ENCODE data around the gene SNAP91. TPM values are rescaled to one million over a fixed set of nuclear protein-coding genes. Genes with fewer than 3 reads are reported as not detected.

SNAP91 gene
- total and polyA plus RNA-seq, 12 donors = 0.19 to 19.5 (median 4.9) TPM

GRCh38 chr6:83717809-83718208, 8.9 kb upstream of the SNAP91 start:
- no peak overlapping the region for H3K27ac ChIP-seq
- WGBS, 2 donors = 79 to 84% methylated on average over 15 of the region's 15 CpGs
- DNase-seq (no peak), ATAC-seq (no peak)
- TF ChIP-seq CTCF (IDR thresholded peaks at IDR 0.05) = no peak
- H3K9me3 ChIP-seq = no peaks in the 10 kb centered on the region
- H3K27me3 ChIP-seq = no peaks in the 10 kb centered on the region
- H3K36me3 ChIP-seq = no peaks in the 10 kb centered on the region
- no peak overlapping the region for H3K4me3 ChIP-seq
- intact Hi-C loops (cut with DNase I) = no loop called here
- no peaks in the 10 kb centered on the region for H3K4me1 ChIP-seq

GRCh38 chr6:83711958-83712357, 3.1 kb upstream of the SNAP91 start:
- Histone ChIP-seq H3K9me3 (peaks cover 0 to 23% (median 4%) of the 10 kb centered on the region in 11 donors), H3K4me1 (peaks cover 0 to 14% (median 5%) of the 10 kb centered on the region in 9 donors), H3K27me3 (peaks cover 14 to 50% (median 39%) of the 10 kb centered on the region in 7 donors), H3K4me3 (no peak overlapping the region), H3K36me3 (no peaks in the 10 kb centered on the region), H3K27ac (no peak overlapping the region)
- intact Hi-C loops (cut with DNase I) = no loop called here
- DNase-seq (no peak), ATAC-seq (no peak)
- TF ChIP-seq CTCF (IDR thresholded peaks at IDR 0.05) = no peak

- Histone ChIP-seq H3K4me1 (peaks cover 0 to 14% (median 5%) of the 10 kb centered on the region in 9 donors), H3K4me3 (peak overlapping the region in 2 of 10 donors; percentile 50 to 54), H3K9me3 (peaks cover 0 to 23% (median 4%) of the 10 kb centered on the region in 11 donors), H3K27ac (no peak overlapping the region), H3K27me3 (peaks cover 14 to 71% (median 53%) of the 10 kb centered on the region in 7 donors), H3K36me3 (no peaks in the 10 kb centered on the region)
- 26 to 29% methylated on average over 8 of the region's 8 CpGs for WGBS, 2 donors
- no peak for TF ChIP-seq CTCF (IDR thresholded peaks at IDR 0.05)
- ATAC-seq = no peak
- no peak for DNase-seq
- intact Hi-C loops (cut with DNase I) = no loop called here
Measured at GRCh38 chr6:83709748-83710050, 798 bp upstream of the SNAP91 start.

GRCh38 chr6:83708546-83708969, 343 bp downstream of the SNAP91 start:
- DNase-seq = peak in 1 of 2 donors; percentile 8
- peaks cover 14 to 72% (median 53%) of the 10 kb centered on the region in 7 donors for H3K27me3 ChIP-seq
- WGBS, 2 donors = 0 to 1% methylated on average over 50 to 52 of the region's 52 CpGs

More at GRCh38 chr6:83708546-83708969, 343 bp downstream of the SNAP91 start:
- Histone ChIP-seq H3K4me3 (peak overlapping the region; percentile 35 to 54 (median 50)), H3K36me3 (no peaks in the 10 kb centered on the region), H3K27ac (peak overlapping the region in 2 of 10 donors; percentile 10 to 47), H3K4me1 (peaks cover 0 to 14% (median 5%) of the 10 kb centered on the region in 9 donors), H3K9me3 (peaks cover 0 to 23% (median 4%) of the 10 kb centered on the region in 11 donors)
- no peak for TF ChIP-seq CTCF (IDR thresholded peaks at IDR 0.05)
- peak in 7 of 8 donors; percentile 25 to 82 (median 59) for ATAC-seq
- intact Hi-C loops (cut with DNase I) = no loop called here
